ENCODE measurements around the gene RSAD1.
"Not testable (repeated sequence)": the region's sequence is repeated elsewhere in the genome, so short reads cannot be mapped to it uniquely, and the experiment has no call there.

The RSAD1 gene

DNA sequence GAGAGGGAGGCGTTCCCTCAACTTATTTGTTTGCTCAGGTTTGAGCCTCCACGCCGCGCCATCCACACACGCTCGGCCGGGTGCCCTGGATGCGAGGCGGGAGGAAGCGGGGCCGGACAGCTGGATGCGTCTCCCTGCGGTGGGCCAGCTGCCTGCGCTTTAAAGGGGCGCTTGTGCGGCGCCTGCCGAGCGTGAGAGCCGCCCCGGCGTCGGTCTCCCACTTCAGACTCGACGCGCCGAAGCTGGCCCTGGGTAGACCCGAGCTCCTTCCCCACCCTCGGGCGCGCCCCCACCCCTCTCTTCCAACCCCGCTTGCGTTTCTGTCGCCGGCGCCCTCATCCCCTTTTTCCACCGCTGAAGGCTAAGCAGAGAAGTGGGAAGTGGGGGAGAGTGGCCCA is 9.5 kb upstream of the RSAD1 start:
- H3K4me3 ChIP-seq (ENCODE audit: low read depth, low read length) = no peak overlapping the region
- no peak overlapping the region for H3K27ac ChIP-seq
- DNase-seq = no peak
- H3K9me3 ChIP-seq (ENCODE audit: severe bottlenecking) = no peaks in the 10 kb centered on the region
- no peaks in the 10 kb centered on the region for H3K36me3 ChIP-seq
- TF ChIP-seq, protein P1, sequence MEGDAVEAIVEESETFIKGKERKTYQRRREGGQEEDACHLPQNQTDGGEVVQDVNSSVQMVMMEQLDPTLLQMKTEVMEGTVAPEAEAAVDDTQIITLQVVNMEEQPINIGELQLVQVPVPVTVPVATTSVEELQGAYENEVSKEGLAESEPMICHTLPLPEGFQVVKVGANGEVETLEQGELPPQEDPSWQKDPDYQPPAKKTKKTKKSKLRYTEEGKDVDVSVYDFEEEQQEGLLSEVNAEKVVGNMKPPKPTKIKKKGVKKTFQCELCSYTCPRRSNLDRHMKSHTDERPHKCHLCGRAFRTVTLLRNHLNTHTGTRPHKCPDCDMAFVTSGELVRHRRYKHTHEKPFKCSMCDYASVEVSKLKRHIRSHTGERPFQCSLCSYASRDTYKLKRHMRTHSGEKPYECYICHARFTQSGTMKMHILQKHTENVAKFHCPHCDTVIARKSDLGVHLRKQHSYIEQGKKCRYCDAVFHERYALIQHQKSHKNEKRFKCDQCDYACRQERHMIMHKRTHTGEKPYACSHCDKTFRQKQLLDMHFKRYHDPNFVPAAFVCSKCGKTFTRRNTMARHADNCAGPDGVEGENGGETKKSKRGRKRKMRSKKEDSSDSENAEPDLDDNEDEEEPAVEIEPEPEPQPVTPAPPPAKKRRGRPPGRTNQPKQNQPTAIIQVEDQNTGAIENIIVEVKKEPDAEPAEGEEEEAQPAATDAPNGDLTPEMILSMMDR (IDR thresholded peaks at IDR 0.05; ENCODE audit: low read depth, low read length) = no peak
- H3K27me3 ChIP-seq (ENCODE audit: insufficient read depth, low read depth, severe bottlenecking) = no peaks in the 10 kb centered on the region

- Histone ChIP-seq H3K36me3 (no peaks in the 10 kb centered on the region), H3K27ac (no peak overlapping the region), H3K9me3 (ENCODE audit: severe bottlenecking) (no peaks in the 10 kb centered on the region), H3K27me3 (ENCODE audit: insufficient read depth, low read depth, severe bottlenecking) (no peaks in the 10 kb centered on the region), H3K4me3 (ENCODE audit: low read depth, low read length) (no peak overlapping the region)
- TF ChIP-seq, protein P1 (IDR thresholded peaks at IDR 0.05; ENCODE audit: low read depth, low read length) = no peak
- no peak for DNase-seq
These were observed 8.9 kb upstream of the RSAD1 start for GRCh38 chr17:50469671-50470305.

DNA sequence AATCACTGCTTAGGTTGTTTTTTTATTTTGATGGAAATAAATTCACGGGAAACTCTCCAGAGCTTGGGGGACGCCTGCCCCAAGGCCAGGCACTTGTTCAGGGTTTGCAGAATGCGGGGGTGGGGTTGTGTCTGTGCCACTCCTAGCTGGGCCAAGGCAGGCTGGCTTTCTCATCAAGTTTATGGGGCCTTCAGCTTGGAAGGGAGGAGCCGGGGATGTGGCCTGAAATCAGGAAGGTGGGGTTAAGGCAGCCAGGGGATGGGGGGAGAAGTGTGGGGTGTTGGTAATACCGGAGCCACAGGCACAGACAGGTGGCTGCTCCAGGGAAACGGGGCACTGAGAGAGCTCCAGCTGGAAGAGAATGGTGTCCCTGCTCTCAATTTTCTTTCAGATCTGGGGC is 8.2 kb upstream of the RSAD1 start:
- TF ChIP-seq, protein P1 (IDR thresholded peaks at IDR 0.05; ENCODE audit: low read depth, low read length) = no peak
- H3K27ac ChIP-seq = no peak overlapping the region
- no peak overlapping the region for H3K4me3 ChIP-seq (ENCODE audit: low read depth, low read length)
- peak; percentile 71 for DNase-seq
- no peaks in the 10 kb centered on the region for H3K9me3 ChIP-seq (ENCODE audit: severe bottlenecking)
- no peaks in the 10 kb centered on the region for H3K27me3 ChIP-seq (ENCODE audit: insufficient read depth, low read depth, severe bottlenecking)
- no peaks in the 10 kb centered on the region for H3K36me3 ChIP-seq

DNA sequence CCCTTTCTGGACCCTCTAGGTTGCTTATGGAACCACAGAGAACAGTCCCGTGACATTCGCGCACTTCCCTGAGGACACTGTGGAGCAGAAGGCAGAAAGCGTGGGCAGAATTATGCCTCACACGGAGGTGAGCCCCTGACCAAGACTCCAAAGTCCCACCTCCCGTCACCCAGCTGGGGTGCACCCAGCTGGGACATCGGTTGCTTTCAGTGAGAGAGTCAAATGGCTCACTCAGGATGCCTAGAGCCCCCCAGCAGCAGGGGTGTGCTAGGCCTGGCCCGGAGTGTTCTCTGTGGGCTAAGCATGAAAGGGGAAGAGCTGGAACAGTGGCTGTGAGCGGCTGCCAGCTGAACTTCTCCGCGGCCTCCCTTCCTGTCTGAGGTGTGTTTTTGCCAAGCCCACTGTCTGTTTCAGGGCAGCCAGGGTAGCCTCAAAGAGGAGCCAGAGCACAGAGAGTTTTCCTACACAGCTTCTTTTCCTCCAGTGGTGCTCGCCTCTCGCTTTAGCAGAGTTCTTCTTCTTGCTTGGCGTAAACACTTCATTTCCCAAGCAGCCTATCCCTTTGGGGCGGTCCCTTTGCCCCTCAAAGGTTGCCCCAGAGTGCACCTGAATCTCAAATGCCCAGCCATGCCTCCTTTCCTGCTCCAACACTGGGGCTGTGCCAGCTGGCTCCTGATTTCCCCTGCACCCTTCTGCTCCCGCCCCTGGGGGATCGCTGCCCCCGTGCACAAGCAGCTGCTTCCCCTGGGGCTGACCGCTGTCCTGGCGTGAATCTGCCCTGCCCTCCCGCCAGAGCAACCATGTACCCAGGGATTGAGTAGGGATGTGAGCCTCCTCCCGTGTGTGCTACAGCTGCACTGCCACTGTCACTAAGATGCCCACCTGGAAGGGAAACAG is 7.4 kb upstream of the RSAD1 start:
- no peak overlapping the region for H3K4me3 ChIP-seq (ENCODE audit: low read depth, low read length)
- no peak for DNase-seq
- no peak overlapping the region for H3K27ac ChIP-seq
- no peaks in the 10 kb centered on the region for H3K9me3 ChIP-seq (ENCODE audit: severe bottlenecking)
- no peaks in the 10 kb centered on the region for H3K27me3 ChIP-seq (ENCODE audit: insufficient read depth, low read depth, severe bottlenecking)
- TF ChIP-seq, protein P1 (IDR thresholded peaks at IDR 0.05; ENCODE audit: low read depth, low read length) = no peak
- H3K36me3 ChIP-seq = no peaks in the 10 kb centered on the region

DNA sequence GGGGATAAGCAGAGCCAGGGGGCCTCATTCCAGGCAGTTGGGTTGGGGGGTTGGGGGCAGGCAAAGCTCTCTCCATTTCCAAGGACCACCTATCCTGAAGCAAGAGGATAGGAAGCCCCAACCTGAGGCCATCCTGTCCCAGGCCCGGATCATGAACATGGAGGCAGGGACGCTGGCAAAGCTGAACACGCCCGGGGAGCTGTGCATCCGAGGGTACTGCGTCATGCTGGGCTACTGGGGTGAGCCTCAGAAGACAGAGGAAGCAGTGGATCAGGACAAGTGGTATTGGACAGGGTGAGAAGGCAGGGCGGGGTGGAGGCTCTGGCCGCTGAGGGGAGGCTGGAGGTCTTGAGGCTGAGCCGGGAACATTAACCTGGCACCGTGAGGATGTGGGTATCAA is 6.4 kb upstream of the RSAD1 start:
- no peaks in the 10 kb centered on the region for H3K9me3 ChIP-seq (ENCODE audit: severe bottlenecking)
- no peak for DNase-seq
- TF ChIP-seq, protein P1 (IDR thresholded peaks at IDR 0.05; ENCODE audit: low read depth, low read length) = no peak
- no peaks in the 10 kb centered on the region for H3K36me3 ChIP-seq
- H3K27me3 ChIP-seq (ENCODE audit: insufficient read depth, low read depth, severe bottlenecking) = no peaks in the 10 kb centered on the region
- H3K27ac ChIP-seq = no peak overlapping the region
- H3K4me3 ChIP-seq (ENCODE audit: low read depth, low read length) = no peak overlapping the region

GRCh38 chr17:50472761-50473161 is 5.9 kb upstream of the RSAD1 start:
- H3K4me3 ChIP-seq (ENCODE audit: low read depth, low read length); DNase-seq; H3K27ac ChIP-seq; H3K36me3 ChIP-seq; H3K9me3 ChIP-seq (ENCODE audit: severe bottlenecking); H3K27me3 ChIP-seq (ENCODE audit: insufficient read depth, low read depth, severe bottlenecking): not testable (repeated sequence)
